RPMI8226 (cell line): ENCODE results near the gene POLR1B.
"Not testable (repeated sequence)": the region's sequence is repeated elsewhere in the genome, so short reads cannot be mapped to it uniquely, and the experiment has no call there.

ENCODE experiments used
- DNase-seq: peaks from one replicate; pipeline ENCODE4 v3.0.0-alpha.2; 2015

Gene POLR1B, protein sequence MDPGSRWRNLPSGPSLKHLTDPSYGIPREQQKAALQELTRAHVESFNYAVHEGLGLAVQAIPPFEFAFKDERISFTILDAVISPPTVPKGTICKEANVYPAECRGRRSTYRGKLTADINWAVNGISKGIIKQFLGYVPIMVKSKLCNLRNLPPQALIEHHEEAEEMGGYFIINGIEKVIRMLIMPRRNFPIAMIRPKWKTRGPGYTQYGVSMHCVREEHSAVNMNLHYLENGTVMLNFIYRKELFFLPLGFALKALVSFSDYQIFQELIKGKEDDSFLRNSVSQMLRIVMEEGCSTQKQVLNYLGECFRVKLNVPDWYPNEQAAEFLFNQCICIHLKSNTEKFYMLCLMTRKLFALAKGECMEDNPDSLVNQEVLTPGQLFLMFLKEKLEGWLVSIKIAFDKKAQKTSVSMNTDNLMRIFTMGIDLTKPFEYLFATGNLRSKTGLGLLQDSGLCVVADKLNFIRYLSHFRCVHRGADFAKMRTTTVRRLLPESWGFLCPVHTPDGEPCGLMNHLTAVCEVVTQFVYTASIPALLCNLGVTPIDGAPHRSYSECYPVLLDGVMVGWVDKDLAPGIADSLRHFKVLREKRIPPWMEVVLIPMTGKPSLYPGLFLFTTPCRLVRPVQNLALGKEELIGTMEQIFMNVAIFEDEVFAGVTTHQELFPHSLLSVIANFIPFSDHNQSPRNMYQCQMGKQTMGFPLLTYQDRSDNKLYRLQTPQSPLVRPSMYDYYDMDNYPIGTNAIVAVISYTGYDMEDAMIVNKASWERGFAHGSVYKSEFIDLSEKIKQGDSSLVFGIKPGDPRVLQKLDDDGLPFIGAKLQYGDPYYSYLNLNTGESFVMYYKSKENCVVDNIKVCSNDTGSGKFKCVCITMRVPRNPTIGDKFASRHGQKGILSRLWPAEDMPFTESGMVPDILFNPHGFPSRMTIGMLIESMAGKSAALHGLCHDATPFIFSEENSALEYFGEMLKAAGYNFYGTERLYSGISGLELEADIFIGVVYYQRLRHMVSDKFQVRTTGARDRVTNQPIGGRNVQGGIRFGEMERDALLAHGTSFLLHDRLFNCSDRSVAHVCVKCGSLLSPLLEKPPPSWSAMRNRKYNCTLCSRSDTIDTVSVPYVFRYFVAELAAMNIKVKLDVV

DNA sequence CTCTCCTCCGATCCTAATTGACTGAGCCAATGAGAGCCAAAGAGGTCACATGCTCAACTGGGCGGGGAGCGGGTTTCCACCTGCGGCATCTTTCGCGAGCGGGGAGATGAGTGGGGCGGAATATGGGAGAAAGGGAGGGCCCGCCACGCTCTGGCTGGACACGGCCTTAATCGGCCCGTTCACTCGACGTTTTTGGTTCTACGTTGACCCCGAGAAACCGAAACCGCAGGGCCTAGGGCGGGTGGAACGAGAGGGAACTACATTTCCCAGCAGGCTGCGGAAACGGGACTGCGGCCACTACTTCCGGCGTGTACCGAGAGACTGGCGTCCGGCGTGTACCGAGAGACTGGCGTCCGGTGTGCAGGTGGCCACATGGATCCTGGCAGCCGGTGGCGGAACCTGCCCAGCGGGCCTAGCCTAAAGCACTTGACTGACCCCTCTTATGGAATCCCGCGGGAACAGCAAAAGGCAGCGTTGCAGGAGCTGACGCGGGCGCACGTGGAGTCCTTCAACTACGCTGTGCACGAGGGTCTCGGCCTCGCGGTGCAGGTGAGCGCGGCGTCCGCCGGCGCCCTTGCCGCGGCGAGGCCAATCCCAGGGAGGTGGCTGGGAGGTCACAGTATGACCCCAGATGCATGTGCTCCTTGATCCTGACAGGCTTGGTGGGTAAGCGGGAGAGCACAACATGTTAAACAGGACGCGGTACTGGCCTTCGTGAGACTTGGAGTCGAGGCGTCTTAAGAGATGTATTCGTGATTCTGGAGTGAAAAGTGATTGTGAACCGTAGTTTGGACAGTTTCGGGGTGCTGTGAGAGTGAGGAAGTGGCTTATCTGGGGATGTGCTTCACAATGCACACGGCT lies at the start of gene POLR1B:
Gene POLR1B, plus strand, starts transcription at position 343 of the 861 bp plus-strand sequence. Its CDS starts 30 bp downstream, at position 373.
- DNase-seq: peak; percentile 91

DNA sequence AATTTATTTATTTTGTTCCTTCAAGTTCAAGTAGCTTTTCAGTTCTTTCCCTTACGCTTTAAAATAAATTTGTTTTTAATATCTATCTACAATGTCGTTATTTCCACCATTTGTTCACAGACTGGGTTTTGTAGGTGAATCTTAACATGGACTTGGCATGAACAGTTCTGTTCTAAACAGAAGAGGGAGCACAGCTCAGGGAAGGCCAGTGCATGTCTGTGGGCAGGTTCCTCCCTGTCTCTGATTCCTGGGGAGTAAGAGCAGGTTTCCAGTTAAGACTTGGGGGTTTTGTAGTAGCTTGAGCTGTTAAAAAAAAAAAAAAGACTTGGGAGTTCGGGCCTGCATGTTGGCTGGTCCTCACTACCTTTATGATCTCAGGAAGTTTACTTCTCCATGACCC lies 49.2 kb upstream of the POLR1B start:
- DNase-seq: no peak

DNA sequence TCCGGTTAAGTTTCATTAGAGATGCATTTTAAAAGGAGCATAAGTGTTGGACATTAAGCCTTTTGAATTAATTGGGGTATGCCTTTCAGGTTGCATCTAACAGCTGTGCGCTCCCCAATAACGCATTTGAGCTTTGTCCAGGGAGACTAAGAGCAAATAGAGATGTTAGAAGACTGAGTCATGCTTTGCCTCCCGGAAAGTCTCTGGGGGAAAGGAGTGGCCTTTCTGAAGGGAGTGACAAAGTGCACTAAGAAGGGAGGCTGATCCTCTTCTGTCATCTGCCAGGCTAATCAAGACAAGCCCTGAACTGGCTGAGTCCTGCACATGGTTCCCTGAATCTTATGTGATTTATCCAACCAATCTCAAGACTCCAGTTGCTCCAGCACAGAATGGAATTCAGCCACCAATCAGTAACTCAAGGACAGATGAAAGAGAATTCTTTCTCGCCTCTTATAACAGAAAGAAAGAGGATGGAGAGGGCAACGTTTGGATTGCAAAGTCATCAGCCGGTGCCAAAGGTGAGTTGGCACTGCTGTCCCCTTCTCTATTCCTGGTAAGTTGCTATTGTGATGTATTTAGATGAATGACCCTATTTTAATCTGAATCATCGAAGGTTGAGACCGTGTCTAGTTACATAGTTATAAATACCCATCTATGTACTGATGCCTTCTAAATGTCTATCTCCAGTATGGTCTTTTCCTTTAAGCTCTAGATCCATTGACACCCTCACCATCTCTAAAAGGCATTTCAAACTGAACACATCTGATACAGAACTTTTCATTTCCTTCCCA lies 48.2 kb upstream of the POLR1B start:
- no peak for DNase-seq

DNA sequence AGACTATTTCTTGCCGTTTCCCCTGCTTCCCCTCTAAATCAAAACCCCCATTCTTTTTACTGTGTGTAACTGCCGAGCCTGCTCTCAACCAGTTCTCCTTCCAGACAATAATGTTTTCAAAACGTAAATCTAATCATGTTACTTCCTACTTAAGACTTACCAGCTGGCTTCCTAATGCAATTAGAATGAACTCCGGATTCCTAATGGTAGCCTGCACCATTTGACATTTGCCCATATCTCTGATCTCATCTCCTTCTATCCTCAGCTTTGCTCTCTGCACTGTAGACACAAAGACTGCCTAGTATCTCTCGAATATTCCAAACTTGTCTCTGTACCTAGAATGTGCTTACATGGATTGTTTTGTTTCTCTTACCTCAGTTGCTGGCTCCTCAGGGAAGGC lies 47.4 kb upstream of the POLR1B start:
- no peak for DNase-seq

DNA sequence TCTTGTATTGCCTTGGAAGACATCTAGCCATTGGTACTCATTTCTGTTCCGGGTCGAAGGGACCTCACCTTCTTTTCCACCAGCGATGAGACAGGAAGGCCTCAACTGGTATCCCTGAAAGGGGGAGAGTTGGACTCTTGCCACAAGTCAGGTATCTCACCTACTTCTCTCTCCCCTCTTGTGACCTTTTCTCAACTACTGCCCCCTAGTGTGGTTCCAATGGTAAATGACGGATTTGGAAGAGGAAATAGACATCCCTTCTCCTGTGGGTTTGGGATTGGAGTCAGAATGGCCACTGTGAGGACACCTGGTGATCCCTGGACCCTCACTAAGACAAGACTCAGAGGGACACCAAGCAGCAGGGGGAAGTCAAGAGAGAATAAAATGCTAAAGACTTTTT lies 46.4 kb upstream of the POLR1B start:
- not testable (repeated sequence) for DNase-seq

DNA sequence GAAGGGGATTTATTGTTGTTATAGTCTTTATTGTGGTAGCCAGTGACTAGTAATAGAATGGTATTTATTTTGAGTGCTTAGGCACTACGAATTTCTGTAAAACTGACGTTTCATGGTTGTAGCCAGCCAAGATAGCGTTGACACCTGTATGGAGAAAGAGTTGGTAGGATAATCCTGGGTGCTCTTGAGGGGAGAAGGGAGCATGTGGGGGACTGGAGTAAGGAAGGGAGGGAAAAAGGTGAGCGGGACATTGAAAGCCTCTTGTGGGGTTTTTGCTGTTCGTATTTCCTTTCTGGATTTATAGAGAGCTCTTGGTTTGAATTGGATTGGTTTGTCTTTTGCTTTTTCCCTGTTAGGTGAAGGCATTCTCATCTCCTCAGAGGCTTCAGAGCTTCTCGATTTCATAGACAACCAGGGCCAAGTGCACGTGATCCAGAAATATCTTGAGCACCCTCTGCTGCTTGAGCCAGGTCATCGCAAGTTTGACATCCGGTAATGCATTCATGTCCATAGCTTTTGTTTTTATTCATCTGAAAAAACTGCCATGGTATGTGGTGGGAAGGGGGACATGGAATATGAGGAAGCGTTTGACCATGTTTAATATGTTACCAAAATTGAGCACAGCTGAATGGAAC lies 41.3 kb upstream of the POLR1B start:
- DNase-seq: peak; percentile 51

DNA sequence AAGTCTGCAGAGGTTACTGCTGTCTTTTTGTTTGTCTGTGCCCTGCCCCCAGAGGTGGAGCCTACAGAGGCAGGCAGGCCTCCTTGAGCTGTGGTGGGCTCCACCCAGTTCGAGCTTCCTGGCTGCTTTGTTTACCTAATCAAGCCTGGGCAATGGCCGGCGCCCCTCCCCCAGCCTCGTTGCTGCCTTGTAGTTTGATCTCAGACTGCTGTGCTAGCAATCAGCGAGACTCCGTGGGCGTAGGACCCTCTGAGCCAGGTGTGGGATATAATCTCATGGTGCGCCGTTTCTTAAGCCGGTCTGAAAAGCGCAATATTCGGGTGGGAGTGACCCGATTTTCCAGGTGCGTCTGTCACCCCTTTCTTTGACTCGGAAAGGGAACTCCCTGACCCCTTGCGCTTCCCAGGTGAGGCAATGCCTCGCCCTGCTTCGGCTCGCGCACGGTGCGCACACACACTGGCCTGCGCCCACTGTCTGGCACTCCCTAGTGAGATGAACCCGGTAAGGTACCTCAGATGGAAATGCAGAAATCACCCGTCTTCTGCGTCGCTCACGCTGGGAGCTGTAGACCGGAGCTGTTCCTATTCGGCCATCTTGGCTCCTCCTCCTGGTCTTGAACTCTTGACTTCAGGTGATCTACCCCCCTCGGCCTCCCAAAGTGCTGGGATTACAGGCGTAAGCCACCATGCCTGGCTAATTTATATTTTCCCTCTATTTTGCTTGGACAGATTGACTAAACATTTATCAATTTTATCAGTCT lies 32.8 kb upstream of the POLR1B start:
- DNase-seq: not testable (repeated sequence)

DNA sequence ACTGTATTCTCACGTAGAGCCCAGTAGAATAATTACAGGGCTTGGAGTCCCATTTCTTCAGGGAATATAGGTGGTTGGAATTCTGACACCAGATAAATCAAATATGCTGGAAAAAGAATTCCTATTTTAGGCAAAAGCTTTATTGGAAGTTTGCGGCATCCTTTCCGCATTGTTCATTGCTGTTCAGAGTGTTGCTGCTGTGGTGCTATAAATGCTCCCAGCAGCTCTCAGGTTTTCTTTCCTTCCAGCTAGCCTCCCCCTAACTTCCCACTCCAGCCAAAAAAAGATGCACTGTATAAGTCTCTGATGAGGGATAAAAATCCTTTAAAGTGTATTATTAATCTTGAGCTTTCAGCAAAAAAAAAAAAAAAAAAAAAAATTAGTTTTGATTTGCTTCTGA lies 25.5 kb upstream of the POLR1B start:
- no peak for DNase-seq

DNA sequence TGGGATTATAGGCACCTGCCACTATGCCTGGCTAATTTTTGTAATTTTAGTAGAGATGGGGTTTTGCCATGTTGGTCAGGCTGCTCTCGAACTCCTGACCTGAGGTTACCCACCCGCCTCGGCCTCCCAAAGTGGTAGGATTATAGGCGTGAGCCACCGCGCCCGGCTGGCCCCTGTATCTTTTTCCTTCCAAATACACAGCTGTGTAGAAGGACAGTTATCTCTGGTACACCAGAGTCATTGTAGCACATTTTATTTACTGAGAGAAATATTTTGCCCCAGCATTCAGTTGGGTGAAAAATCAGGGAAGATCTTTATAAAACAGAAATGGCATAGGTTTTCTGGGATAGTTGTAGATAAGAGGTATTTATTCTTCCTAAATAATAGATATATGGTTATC lies 23.5 kb upstream of the POLR1B start:
- no peak for DNase-seq

DNA sequence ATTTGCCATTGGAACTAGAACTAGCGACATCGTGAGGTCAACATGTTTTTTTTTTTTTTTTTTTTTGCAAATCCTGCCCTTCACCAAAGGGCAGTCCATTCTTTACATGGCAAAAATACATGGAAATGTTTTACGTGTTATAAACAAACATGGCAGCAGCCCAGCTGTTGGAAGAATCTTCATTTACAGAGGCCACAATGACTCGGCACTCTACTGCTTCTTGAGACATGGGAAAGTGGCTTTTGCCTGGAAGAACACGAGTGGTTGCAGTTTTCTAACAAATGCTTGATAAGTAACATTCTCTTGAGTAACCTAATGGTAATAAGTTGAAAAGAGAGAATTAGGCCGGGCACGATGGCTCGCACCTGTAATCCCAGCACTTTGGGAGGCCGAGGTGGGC lies 22.8 kb upstream of the POLR1B start:
- DNase-seq: no peak

DNA sequence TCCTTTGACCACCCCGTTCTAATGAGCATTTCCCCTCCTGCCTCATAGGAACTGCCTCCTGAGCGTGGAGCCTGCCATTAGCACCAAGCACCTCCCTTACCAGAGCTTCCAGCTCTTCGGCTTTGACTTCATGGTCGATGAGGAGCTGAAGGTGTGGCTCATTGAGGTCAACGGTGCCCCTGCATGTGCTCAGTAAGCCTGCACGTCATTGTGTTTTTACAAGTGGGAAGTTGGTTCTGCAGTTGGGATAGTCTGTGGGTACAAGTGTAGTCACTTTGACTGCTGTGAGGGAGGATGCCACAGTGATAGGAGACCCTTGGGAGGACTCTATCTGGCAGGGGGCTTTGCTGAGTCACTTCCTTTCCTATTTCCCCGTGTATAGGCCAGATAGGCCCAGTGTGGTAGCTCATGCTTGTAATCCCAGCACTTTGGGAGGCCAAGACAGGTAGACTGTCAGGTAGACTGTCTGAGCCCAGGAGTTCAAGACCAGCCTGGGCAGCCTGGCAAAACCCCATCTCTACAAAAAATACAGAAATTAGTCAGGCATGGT lies 22.0 kb upstream of the POLR1B start:
- DNase-seq: no peak

DNA sequence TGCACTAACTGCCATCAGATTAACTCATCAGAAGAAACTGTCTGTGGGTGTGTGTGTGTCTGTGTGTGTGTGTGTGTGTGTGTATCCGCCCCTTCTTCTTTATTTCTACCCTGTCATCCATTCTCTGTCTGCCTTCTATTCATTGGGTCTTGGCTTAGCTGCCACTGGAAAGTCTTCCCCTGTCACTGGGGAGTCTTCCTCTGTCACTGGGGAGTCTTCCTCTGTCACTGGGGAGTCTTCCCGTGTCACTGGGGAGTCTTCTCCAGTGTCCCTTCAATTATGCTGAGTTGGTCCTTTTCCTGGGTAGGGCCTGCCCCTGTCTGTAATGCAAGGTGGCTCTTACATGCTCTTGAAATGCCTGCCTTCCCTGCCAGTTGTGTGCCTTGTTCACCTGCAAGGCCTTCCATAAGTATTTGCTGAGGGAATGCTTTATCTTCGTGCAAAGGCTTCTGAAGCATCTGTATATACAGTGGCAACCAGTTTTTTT lies 18.9 kb upstream of the POLR1B start:
- DNase-seq: no peak

DNA sequence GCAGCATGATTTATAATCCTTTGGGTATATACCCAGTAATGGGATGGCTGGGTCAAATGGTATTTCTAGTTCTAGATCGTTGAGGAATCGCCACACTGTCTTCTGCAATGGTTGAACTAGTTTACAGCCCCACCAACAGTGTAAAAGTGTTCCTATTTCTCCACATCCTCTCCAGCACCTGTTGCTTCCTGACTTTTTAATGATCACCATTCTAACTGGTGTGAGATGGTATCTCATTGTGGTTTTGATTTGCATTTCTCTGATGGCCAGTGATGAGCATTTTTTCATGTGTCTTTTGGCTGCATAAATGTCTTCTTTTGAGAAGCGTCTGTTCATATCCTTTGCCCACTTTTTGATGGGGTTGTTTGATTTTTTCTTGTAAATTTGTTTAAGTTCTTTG lies 18.0 kb upstream of the POLR1B start:
- DNase-seq: not testable (repeated sequence)

DNA sequence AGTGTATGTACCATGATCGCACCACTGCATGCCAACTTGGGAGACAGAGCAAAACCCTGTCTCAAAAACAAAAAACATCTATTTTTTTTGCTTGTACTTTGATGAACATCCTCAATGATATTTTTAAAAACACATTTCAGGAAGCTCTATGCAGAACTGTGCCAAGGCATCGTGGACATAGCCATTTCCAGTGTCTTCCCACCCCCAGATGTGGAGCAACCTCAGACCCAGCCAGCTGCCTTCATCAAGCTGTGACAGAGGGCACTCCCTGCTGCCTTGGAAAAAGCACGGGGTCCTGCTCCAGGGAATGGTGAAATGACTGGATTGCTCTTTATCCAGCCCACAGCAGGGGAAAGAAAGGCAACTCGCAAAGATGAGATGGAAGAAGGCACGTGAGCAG lies 13.7 kb upstream of the POLR1B start:
- DNase-seq: no peak

DNA sequence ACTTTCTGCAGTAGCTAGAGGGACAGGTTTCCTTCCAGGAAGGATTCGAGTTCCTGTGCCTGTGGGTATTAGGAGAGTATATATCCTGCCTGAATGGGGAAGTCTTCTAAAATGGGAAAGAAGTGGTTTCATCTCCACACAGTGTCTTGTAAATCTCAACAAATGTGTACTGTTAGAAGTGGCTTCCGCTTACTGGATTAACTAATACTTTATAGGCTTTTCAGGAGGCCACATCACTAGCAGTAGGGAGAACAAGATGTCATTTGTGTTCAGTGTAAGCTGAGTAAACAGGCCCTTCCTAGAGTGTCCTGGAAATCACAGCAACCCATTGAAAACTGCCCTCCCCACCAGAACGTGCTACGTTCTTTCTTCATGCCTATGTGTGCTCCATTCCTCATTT lies 12.5 kb upstream of the POLR1B start:
- DNase-seq: no peak

DNA sequence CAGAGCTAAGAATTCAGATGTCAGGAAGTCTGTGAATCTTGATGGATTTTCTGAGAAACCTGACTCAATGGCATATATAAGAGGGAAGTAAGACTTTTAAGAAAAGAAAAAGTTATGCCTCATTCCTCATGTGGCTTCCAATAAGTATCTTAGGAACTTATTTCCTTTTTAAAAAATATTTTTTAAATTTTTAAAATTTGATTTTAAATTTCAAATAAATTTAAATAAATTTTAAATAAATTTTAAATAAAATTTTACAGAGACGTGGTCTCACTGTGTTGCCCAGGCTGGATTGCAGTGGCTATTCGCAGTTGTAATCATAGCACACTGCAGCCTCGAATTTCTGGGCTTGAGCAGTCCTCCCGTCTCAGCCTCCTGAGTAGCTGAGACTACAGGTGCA lies 11.5 kb upstream of the POLR1B start:
- no peak for DNase-seq

DNA sequence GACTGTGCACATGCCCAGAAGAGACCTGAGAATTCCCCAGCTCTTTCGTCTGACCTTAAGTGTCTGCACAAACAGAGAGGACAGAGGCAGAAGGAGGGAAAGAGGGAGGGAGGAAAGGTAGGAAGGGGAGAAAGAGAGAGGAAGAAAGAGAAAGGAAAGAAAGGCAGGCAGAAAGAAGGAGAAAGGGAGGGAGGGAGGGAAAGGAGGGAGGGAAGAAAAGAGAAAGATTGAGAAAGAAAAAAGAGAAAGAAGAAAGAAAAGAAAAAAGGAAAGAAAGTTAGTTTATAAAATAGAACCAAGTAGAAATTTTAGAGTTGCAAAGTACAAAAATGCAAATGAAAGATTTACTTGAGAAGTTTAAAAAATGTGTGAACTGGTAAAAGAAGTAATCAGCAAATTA lies 7.4 kb upstream of the POLR1B start:
- DNase-seq: no peak

DNA sequence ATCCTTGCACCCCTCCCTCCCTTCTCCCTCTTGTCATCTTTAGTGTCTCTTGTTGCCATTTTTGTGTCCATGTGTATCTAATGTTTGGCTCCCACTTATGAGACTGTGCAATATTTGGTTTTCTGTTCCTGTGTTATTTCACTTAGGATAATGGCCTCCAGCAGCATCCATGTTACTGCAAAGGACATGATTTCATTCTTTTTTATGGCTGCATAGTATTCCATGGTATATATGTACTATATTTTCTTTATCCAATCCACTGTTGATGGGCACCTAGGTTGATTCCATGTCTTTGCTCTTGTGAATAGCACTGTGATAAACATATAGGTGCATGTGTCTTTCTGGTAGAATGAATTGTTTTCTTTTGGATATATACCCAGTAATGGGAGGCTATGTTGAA lies 5.6 kb upstream of the POLR1B start:
- not testable (repeated sequence) for DNase-seq

DNA sequence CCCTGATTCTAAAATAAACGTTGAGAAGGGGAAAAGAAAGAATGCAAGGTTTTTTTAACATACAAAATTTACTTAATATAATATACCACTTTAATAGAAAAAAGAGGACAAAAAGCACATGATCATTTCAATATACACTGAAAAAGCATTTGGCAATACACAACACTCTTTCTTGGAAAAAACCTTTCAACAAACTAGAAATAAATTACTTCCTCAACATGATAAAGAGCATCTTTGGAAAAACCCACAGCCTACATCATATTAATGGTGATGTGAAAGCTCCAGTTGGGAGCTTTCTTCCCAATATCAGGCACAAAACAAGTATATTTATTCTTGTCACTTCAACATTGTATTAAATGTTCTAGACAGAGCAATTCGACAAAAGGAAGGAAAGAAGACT lies 3.0 kb upstream of the POLR1B start:
- no peak for DNase-seq

DNA sequence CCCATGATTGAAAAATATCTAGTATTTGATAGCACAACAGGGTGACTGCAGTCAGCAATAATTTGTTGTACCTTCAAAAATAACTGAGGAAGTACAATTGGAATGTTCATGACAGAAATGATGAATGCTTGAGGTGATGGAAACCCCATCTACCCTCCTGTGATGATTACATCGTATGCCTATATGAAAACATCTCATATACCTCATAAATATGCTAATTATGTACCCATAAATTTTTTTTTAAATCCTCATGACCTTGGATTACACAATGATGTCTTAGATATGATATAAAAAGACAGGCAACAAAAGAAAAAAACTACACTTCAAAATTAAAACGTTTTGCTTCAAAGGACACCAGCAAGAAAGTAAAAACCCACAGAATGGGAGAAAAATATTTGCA lies 1.4 kb upstream of the POLR1B start:
- DNase-seq: no peak
